ENCODE data around the gene ACSL3. TPM values are rescaled to one million over a fixed set of nuclear protein-coding genes. Genes with fewer than 3 reads are reported as not detected.

The ACSL3 gene
- total RNA-seq, 1 experiment from 2014 or later = 100 TPM

DNA sequence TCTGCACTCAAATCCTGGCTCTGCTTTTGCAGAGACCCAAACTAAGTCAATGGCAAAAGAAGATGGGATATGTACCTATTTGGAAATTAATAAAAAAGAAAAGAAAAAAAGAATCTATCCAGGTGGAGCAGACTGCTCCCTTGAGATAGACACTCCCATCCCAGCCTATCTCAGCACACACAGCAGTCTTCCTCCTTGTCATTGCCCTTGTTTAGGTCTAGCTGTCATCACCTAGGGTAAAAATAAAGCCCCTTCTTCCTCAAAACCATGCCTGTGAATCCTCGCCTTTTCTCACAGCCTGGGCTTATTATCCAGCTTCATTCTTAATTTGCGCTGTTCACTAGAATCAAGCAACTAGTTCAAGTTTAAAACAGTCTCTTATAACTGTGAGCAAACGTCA is 30.7 kb upstream of the ACSL3 start (continued):
- TF ChIP-seq, protein P1, sequence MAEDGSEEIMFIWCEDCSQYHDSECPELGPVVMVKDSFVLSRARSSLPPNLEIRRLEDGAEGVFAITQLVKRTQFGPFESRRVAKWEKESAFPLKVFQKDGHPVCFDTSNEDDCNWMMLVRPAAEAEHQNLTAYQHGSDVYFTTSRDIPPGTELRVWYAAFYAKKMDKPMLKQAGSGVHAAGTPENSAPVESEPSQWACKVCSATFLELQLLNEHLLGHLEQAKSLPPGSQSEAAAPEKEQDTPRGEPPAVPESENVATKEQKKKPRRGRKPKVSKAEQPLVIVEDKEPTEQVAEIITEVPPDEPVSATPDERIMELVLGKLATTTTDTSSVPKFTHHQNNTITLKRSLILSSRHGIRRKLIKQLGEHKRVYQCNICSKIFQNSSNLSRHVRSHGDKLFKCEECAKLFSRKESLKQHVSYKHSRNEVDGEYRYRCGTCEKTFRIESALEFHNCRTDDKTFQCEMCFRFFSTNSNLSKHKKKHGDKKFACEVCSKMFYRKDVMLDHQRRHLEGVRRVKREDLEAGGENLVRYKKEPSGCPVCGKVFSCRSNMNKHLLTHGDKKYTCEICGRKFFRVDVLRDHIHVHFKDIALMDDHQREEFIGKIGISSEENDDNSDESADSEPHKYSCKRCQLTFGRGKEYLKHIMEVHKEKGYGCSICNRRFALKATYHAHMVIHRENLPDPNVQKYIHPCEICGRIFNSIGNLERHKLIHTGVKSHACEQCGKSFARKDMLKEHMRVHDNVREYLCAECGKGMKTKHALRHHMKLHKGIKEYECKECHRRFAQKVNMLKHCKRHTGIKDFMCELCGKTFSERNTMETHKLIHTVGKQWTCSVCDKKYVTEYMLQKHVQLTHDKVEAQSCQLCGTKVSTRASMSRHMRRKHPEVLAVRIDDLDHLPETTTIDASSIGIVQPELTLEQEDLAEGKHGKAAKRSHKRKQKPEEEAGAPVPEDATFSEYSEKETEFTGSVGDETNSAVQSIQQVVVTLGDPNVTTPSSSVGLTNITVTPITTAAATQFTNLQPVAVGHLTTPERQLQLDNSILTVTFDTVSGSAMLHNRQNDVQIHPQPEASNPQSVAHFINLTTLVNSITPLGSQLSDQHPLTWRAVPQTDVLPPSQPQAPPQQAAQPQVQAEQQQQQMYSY (CRISPR knock-in tag; IDR thresholded peaks at IDR 0.05) = no peak
- TF ChIP-seq, protein P2, sequence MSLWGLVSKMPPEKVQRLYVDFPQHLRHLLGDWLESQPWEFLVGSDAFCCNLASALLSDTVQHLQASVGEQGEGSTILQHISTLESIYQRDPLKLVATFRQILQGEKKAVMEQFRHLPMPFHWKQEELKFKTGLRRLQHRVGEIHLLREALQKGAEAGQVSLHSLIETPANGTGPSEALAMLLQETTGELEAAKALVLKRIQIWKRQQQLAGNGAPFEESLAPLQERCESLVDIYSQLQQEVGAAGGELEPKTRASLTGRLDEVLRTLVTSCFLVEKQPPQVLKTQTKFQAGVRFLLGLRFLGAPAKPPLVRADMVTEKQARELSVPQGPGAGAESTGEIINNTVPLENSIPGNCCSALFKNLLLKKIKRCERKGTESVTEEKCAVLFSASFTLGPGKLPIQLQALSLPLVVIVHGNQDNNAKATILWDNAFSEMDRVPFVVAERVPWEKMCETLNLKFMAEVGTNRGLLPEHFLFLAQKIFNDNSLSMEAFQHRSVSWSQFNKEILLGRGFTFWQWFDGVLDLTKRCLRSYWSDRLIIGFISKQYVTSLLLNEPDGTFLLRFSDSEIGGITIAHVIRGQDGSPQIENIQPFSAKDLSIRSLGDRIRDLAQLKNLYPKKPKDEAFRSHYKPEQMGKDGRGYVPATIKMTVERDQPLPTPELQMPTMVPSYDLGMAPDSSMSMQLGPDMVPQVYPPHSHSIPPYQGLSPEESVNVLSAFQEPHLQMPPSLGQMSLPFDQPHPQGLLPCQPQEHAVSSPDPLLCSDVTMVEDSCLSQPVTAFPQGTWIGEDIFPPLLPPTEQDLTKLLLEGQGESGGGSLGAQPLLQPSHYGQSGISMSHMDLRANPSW (CRISPR knock-in tag; conservative IDR thresholded peaks at IDR 0.05; ENCODE audit: low read depth) = no peak
- TF ChIP-seq EMX1 (CRISPR knock-in tag; IDR thresholded peaks at IDR 0.05) (no peak), FOXJ3 (CRISPR knock-in tag; IDR thresholded peaks at IDR 0.05; ENCODE audit: borderline replicate concordance) (no peak)

DNA sequence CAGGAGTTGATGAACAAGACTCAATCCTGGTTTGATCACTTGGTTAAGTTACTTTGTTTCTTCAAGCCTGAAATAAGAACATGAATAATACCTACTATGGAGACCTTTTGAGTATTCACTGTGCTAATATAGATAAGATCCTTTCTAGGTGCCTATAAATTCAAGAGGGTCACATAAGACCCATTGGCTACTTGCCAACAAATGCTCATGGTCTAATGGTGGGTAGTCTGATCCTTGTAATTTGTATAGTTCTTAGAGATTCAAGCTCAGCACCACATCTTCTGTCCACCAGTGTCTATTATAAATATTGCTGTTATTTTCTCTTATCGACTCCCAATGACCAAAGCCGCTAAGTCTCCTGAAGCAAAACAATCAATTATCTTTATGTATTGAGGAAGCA is 27.4 kb upstream of the ACSL3 start:
- peaks cover 6% of the 10 kb centered on the region; the same call in 1 of the 2 replicates for H3K9me3 Mint-ChIP-seq
- no peaks in the 10 kb centered on the region for H3K27me3 Mint-ChIP-seq (ENCODE audit: low read depth)
- ATAC-seq (no peak), DNase-seq (ENCODE audit: low spot score) (no peak)
- no peaks in the 10 kb centered on the region for H3K36me3 Mint-ChIP-seq
- CTCF ChIA-PET = no interaction called here
- no peaks in the 10 kb centered on the region for H3K4me1 Mint-ChIP-seq
- H3K4me3 Mint-ChIP-seq = no peak overlapping the region
- POLR2A ChIA-PET = no interaction called here
- H3K27ac Mint-ChIP-seq = no peak overlapping the region
- TF ChIP-seq ZNF121 (CRISPR knock-in tag; IDR thresholded peaks at IDR 0.05) (no peak), ZNF671 (CRISPR knock-in tag; IDR thresholded peaks at IDR 0.05) (no peak), CREM (CRISPR knock-in tag; IDR thresholded peaks at IDR 0.05) (no peak), ZNF281 (CRISPR knock-in tag; IDR thresholded peaks at IDR 0.05) (no peak), EMX1 (CRISPR knock-in tag; IDR thresholded peaks at IDR 0.05) (no peak), NR1H2 (CRISPR knock-in tag; IDR thresholded peaks at IDR 0.05) (no peak), ATF6 (CRISPR knock-in tag; IDR thresholded peaks at IDR 0.05) (no peak), ZNF416 (CRISPR knock-in tag; IDR thresholded peaks at IDR 0.05) (no peak), JUN (CRISPR knock-in tag; IDR thresholded peaks at IDR 0.05) (no peak), PRRX2 (CRISPR knock-in tag; IDR thresholded peaks at IDR 0.05) (no peak), CBFB (CRISPR knock-in tag; IDR thresholded peaks at IDR 0.05; ENCODE audit: low read depth) (no peak), SMAD3 (CRISPR knock-in tag; IDR thresholded peaks at IDR 0.05; ENCODE audit: borderline replicate concordance) (no peak), USF2 (CRISPR knock-in tag; IDR thresholded peaks at IDR 0.05) (no peak), ZBTB21 (CRISPR knock-in tag; IDR thresholded peaks at IDR 0.05; ENCODE audit: borderline replicate concordance) (no peak), ARID4B (CRISPR knock-in tag; IDR thresholded peaks at IDR 0.05; ENCODE audit: borderline replicate concordance) (no peak)

Measured in WTC11 (cell line).